Trophoblast cell (in vitro differentiated cells and primary cell): ENCODE measurements around the gene TUT7.

Experiments
- DNase-seq, 2 donors: peaks; one replicate each; pipeline ENCODE4 v3.0.0-alpha.2; 2016
- H2AFZ ChIP-seq: 2 replicates; pipeline ENCODE4 v1.6.1; 2013; ENCODE audit warnings: low read length, moderate library complexity, mild to moderate bottlenecking; ENCODE audit not compliant: insufficient read depth, poor library complexity
- H2AK5ac ChIP-seq: 2 replicates; pipeline ENCODE4 v1.6.1; 2013; ENCODE audit warnings: mild to moderate bottlenecking, low read length
- H2BK120ac ChIP-seq: 2 replicates; pipeline ENCODE4 v1.6.1; 2013; ENCODE audit warnings: low read length, mild to moderate bottlenecking, moderate library complexity; ENCODE audit not compliant: insufficient read depth, poor library complexity
- H2BK12ac ChIP-seq: 2 replicates; pipeline ENCODE4 v1.6.1; 2013; ENCODE audit warnings: mild to moderate bottlenecking, low read length, moderate library complexity
- H2BK5ac ChIP-seq: 2 replicates; pipeline ENCODE4 v1.6.1; 2013; ENCODE audit warnings: low read length, low read depth, moderate library complexity, mild to moderate bottlenecking; ENCODE audit not compliant: poor library complexity
- H3K14ac ChIP-seq: 2 replicates; pipeline ENCODE4 v1.6.1; 2013; ENCODE audit warnings: mild to moderate bottlenecking, low read length
- H3K18ac ChIP-seq: 2 replicates; pipeline ENCODE4 v1.6.1; 2013; ENCODE audit warnings: mild to moderate bottlenecking, low read length
- H3K23ac ChIP-seq: 2 replicates; pipeline ENCODE4 v1.6.1; 2013; ENCODE audit warnings: low read length
- H3K27ac ChIP-seq: 2 replicates; pipeline ENCODE4 v1.5.1; 2013; ENCODE audit warnings: low read depth, mild to moderate bottlenecking, inconsistent platforms, low read length, moderate library complexity
- H3K27me3 ChIP-seq: 2 replicates; pipeline ENCODE4 v1.6.1; 2013; ENCODE audit warnings: inconsistent platforms, mild to moderate bottlenecking, low read length, moderate library complexity; ENCODE audit not compliant: insufficient read depth
- H3K36me3 ChIP-seq, 2 experiments: 1 replicate in 1 of 2; 2 replicates in 1 of 2; pipeline ENCODE4 v1.6.1; 2013; ENCODE audit warnings: low read length in 2 of 2, mild to moderate bottlenecking in 2 of 2, moderate library complexity in 1 of 2; ENCODE audit not compliant: insufficient read depth in 2 of 2, control insufficient read depth in 1 of 2
- H3K4ac ChIP-seq: 2 replicates; pipeline ENCODE4 v1.6.1; 2013; ENCODE audit warnings: low read depth, mild to moderate bottlenecking, low read length, moderate library complexity
- H3K4me1 ChIP-seq, 2 experiments: 1 replicate in 1 of 2; 2 replicates in 1 of 2; pipeline ENCODE4 v1.6.1; 2013; ENCODE audit warnings: low read length in 2 of 2, mild to moderate bottlenecking in 2 of 2, moderate library complexity in 1 of 2; ENCODE audit not compliant: insufficient read depth in 2 of 2, control insufficient read depth in 1 of 2
- H3K4me2 ChIP-seq: 2 replicates; pipeline ENCODE4 v1.6.1; 2013; ENCODE audit warnings: inconsistent platforms, mild to moderate bottlenecking, low read length, moderate library complexity
- H3K4me3 ChIP-seq: 2 replicates; pipeline ENCODE4 v1.5.1; 2013; ENCODE audit warnings: mild to moderate bottlenecking, low read depth, low read length, inconsistent platforms
- H3K79me1 ChIP-seq: one replicate; pipeline ENCODE4 v1.6.1; 2013; ENCODE audit warnings: low read length
- H3K79me2 ChIP-seq: 2 replicates; pipeline ENCODE4 v1.6.1; 2013; ENCODE audit warnings: low read length, mild to moderate bottlenecking; ENCODE audit not compliant: control insufficient read depth, insufficient read depth, poor library complexity
- H3K9ac ChIP-seq: 2 replicates; pipeline ENCODE4 v1.6.1; 2013; ENCODE audit warnings: mild to moderate bottlenecking, low read length
- H3K9me3 ChIP-seq: 2 replicates; pipeline ENCODE4 v1.6.1; 2013; ENCODE audit warnings: low read depth, mild to moderate bottlenecking, control low read depth, inconsistent platforms, low read length; ENCODE audit not compliant: insufficient read depth
- H4K12ac ChIP-seq: 2 replicates; pipeline ENCODE4 v1.6.1; 2013; ENCODE audit warnings: low read depth, mild to moderate bottlenecking, low read length, moderate library complexity
- H4K8ac ChIP-seq: 2 replicates; pipeline ENCODE4 v1.6.1; 2013; ENCODE audit warnings: low read depth, mild to moderate bottlenecking, low read length, moderate library complexity
- H4K91ac ChIP-seq: one replicate; pipeline ENCODE4 v1.6.1; 2013; ENCODE audit warnings: low read depth, mild to moderate bottlenecking, low read length, moderate library complexity
- WGBS: extraction: QIAGEN DNeasy Blood & Tissue Kit; methylation state at CpG from one replicate; pipeline ENCODE4 v1.1.7; 2013; ENCODE audit warnings: missing lambda C conversion rate; ENCODE audit not compliant: insufficient read length, insufficient coverage; ENCODE audit errors: extremely low coverage; 5-methylcytosine and 5-hydroxymethylcytosine counted together

The TUT7 gene

GRCh38 chr9:86275962-86276361 lies 78.2 kb downstream of the TUT7 start:
- H3K18ac ChIP-seq: no peak overlapping the region
- no peak overlapping the region for H3K27ac ChIP-seq
- no peak overlapping the region for H2BK5ac ChIP-seq
- no CpG with 5 or more reads among the region's 3 CpGs for WGBS
- peaks cover 2 to 3% of the 10 kb centered on the region in 2 experiments for H3K4me1 ChIP-seq
- no peak overlapping the region for H3K4me3 ChIP-seq
- no peak for DNase-seq
- peaks cover 2% of the 10 kb centered on the region for H3K79me2 ChIP-seq
- H3K4ac ChIP-seq: no peak overlapping the region
- H3K79me1 ChIP-seq: no peaks in the 10 kb centered on the region
- no peak overlapping the region for H3K9ac ChIP-seq
- H3K4me2 ChIP-seq: no peak overlapping the region
- no peak overlapping the region for H4K8ac ChIP-seq
- no peak overlapping the region for H2BK120ac ChIP-seq
- H3K27me3 ChIP-seq: no peaks in the 10 kb centered on the region
- no peak overlapping the region for H3K23ac ChIP-seq
- no peaks in the 10 kb centered on the region for H3K9me3 ChIP-seq
- no peak overlapping the region for H2BK12ac ChIP-seq
- H3K14ac ChIP-seq: no peak overlapping the region
- no peak overlapping the region for H2AK5ac ChIP-seq
- H4K12ac ChIP-seq: no peak overlapping the region
- H3K36me3 ChIP-seq: peaks cover 4 to 13% of the 10 kb centered on the region in 2 experiments
- H4K91ac ChIP-seq: no peak overlapping the region
- no peak overlapping the region for H2AFZ ChIP-seq

- Histone ChIP-seq H2BK120ac (no peak overlapping the region), H3K79me1 (no peaks in the 10 kb centered on the region), H3K4me3 (no peak overlapping the region), H3K4me1 (no peaks in the 10 kb centered on the region), H4K8ac (no peak overlapping the region), H2BK12ac (no peak overlapping the region), H3K14ac (no peak overlapping the region), H3K36me3 (peaks cover 2 to 10% of the 10 kb centered on the region in 2 experiments), H4K91ac (no peak overlapping the region), H4K12ac (no peak overlapping the region), H3K9ac (no peak overlapping the region), H2BK5ac (no peak overlapping the region), H2AK5ac (no peak overlapping the region), H3K23ac (no peak overlapping the region), H3K27me3 (no peaks in the 10 kb centered on the region), H3K18ac (no peak overlapping the region), H3K4me2 (no peak overlapping the region), H3K9me3 (no peaks in the 10 kb centered on the region), H3K79me2 (no peaks in the 10 kb centered on the region), H3K27ac (no peak overlapping the region), H2AFZ (no peak overlapping the region), H3K4ac (no peak overlapping the region)
- no CpG with 5 or more reads among the region's 7 CpGs for WGBS
- DNase-seq: no peak
Measured at GRCh38 chr9:86274821-86275643, 79.2 kb downstream of the TUT7 start.

GRCh38 chr9:86272221-86272620 lies 82.0 kb downstream of the TUT7 start:
- H3K79me2 ChIP-seq: no peaks in the 10 kb centered on the region
- no peak overlapping the region for H3K23ac ChIP-seq
- H3K18ac ChIP-seq: no peak overlapping the region
- WGBS: no CpG with 5 or more reads among the region's 4 CpGs
- no peak overlapping the region for H4K8ac ChIP-seq
- H3K27ac ChIP-seq: no peak overlapping the region
- H2AK5ac ChIP-seq: no peak overlapping the region
- no peaks in the 10 kb centered on the region for H3K4me1 ChIP-seq
- no peaks in the 10 kb centered on the region for H3K79me1 ChIP-seq
- H3K27me3 ChIP-seq: no peaks in the 10 kb centered on the region
- no peak overlapping the region for H4K91ac ChIP-seq
- no peak overlapping the region for H2BK120ac ChIP-seq
- H3K14ac ChIP-seq: no peak overlapping the region
- no peak overlapping the region for H3K9ac ChIP-seq
- H3K9me3 ChIP-seq: no peaks in the 10 kb centered on the region
- H3K4ac ChIP-seq: no peak overlapping the region
- no peak overlapping the region for H2BK5ac ChIP-seq
- no peak for DNase-seq
- H2BK12ac ChIP-seq: no peak overlapping the region
- no peak overlapping the region for H2AFZ ChIP-seq
- no peak overlapping the region for H3K4me2 ChIP-seq
- peaks cover 2 to 8% of the 10 kb centered on the region in 2 experiments for H3K36me3 ChIP-seq
- no peak overlapping the region for H3K4me3 ChIP-seq
- H4K12ac ChIP-seq: no peak overlapping the region

- no peaks in the 10 kb centered on the region for H3K9me3 ChIP-seq
- no peak overlapping the region for H3K27ac ChIP-seq
- H3K9ac ChIP-seq: no peak overlapping the region
- DNase-seq: no peak
- H3K36me3 ChIP-seq: peaks cover 14 to 17% of the 10 kb centered on the region in 2 experiments
- H3K4me2 ChIP-seq: no peak overlapping the region
- H3K4ac ChIP-seq: no peak overlapping the region
- H2AK5ac ChIP-seq: no peak overlapping the region
- no peak overlapping the region for H4K91ac ChIP-seq
- no peaks in the 10 kb centered on the region for H3K27me3 ChIP-seq
- no peak overlapping the region for H2BK5ac ChIP-seq
- no peaks in the 10 kb centered on the region for H3K4me1 ChIP-seq
- H3K79me2 ChIP-seq: no peaks in the 10 kb centered on the region
- no peak overlapping the region for H2BK12ac ChIP-seq
- H2AFZ ChIP-seq: no peak overlapping the region
- H3K4me3 ChIP-seq: no peak overlapping the region
- no peak overlapping the region for H2BK120ac ChIP-seq
- no peak overlapping the region for H3K18ac ChIP-seq
- H3K23ac ChIP-seq: no peak overlapping the region
- no peak overlapping the region for H3K14ac ChIP-seq
- H3K79me1 ChIP-seq: no peaks in the 10 kb centered on the region
- no CpG with 5 or more reads among the region's 6 CpGs for WGBS
- no peak overlapping the region for H4K12ac ChIP-seq
- H4K8ac ChIP-seq: no peak overlapping the region
Measured at GRCh38 chr9:86263876-86264275, 90.3 kb downstream of the TUT7 start.
